K562 (cell line): ENCODE data around the gene C19orf67. TPM values are rescaled to one million over a fixed set of nuclear protein-coding genes. Genes with fewer than 3 reads are reported as not detected.

Source experiments
- BRCA1 ChIP-seq, 2 experiments: fragments of 450-650 bp in 1 of 2; sonication (generic) in 1 of 2; formaldehyde crosslinking in 1 of 2; IDR thresholded peaks; 2 replicates each; pipeline versions ENCODE4 v1.5.0 to v1.6.1; 2017 to 2020; ENCODE audit warnings: mild to moderate bottlenecking in 1 of 2, missing genetic modification reagents in 1 of 2
- NR2C1 ChIP-seq, 2 experiments: fragments of 450-650 bp; IDR thresholded peaks; 2 replicates each; pipeline ENCODE4 v1.6.1; 2017; ENCODE audit warnings: mild to moderate bottlenecking in 2 of 2, antibody characterized with exemption in 1 of 2, inconsistent platforms in 1 of 2, missing compliant biosample characterization in 1 of 2, missing genetic modification characterization in 1 of 2
- PHB ChIP-seq: fragments of 250-450 bp; sonication (Bioruptor Pico); IDR thresholded peaks from 2 replicates; pipeline ENCODE4 v1.5.0; 2021
- SMAD4 ChIP-seq: fragments of 250-450 bp; sonication (Bioruptor Pico); conservative IDR thresholded peaks from 2 replicates; pipeline ENCODE4 v1.8.0; 2021; ENCODE audit warnings: inconsistent platforms, mild to moderate bottlenecking, moderate library complexity
- YBX1 ChIP-seq: fragments of 450-650 bp; IDR thresholded peaks from 2 replicates; pipeline ENCODE4 v1.7.1; 2016; ENCODE audit warnings: mild to moderate bottlenecking
- ZNF668 ChIP-seq: fragments of 250-450 bp; sonication (Bioruptor Pico); IDR thresholded peaks from 2 replicates; pipeline ENCODE4 v1.8.0; 2022; ENCODE audit warnings: mild to moderate bottlenecking, inconsistent platforms
- ZNF766 ChIP-seq: fragments of 200-800 bp; sonication (Bioruptor generic); conservative IDR thresholded peaks from 2 replicates; pipeline ENCODE4 v1.6.1; 2016; ENCODE audit warnings: missing genetic modification characterization, missing compliant biosample characterization
- polyA plus RNA-seq, 8 experiments: library from polyadenylated mRNA; depleted of rRNA in 4 of 8; stranded (reverse) in 5 of 8; unstranded in 3 of 8; fragments of >200 nt; fragmentation: Nextera tagmentation in 2 of 8; fragmentation: Illumina TruSeq in 1 of 8; extraction: Ambion mirVana in 2 of 8; extraction: Trizol in 1 of 8; gene quantifications; 2 replicates each; pipeline versions ENCODE4 v1.2.1 to v1.2.3, GENCODE V29; 2011 to 2014; ENCODE audit warnings: inconsistent platforms in 1 of 8, missing spikeins in 1 of 8
- total RNA-seq, 7 experiments: library from RNA; depleted of rRNA in 6 of 7; stranded (reverse); fragments of >200 nt in 6 of 7; fragmentation: Illumina TruSeq in 2 of 7; extraction: Trizol in 2 of 7; gene quantifications; 2 replicates each; pipeline versions ENCODE4 v1.2.1 to v1.2.3, GENCODE V29; 2011 to 2021; ENCODE audit warnings: low replicate concordance in 1 of 7
- TF ChIP-seq, protein P1 (sequence below): sonication (generic); formaldehyde crosslinking; IDR thresholded peaks from 2 replicates; pipeline ENCODE4 v1.9.0; 2022; ENCODE audit warnings: mild to moderate bottlenecking, missing genetic modification reagents
- TF ChIP-seq, protein P2 (sequence below), 2 experiments: fragments of 450-650 bp; formaldehyde crosslinking in 1 of 2; IDR thresholded peaks; 2 replicates each; pipeline versions ENCODE4 v1.4.0 to v1.6.1; 2014 to 2020; ENCODE audit warnings: mild to moderate bottlenecking in 2 of 2, borderline replicate concordance in 1 of 2, low read depth in 1 of 2
- TF ChIP-seq, protein P3 (sequence below): fragments of 450-650 bp; conservative IDR thresholded peaks from 2 replicates; pipeline ENCODE4 v1.6.1; 2016; ENCODE audit warnings: missing genetic modification characterization, low read depth, mild to moderate bottlenecking, control low read depth, missing compliant biosample characterization
- TF ChIP-seq, protein P4 (sequence below): fragments of 450-650 bp; IDR thresholded peaks from 2 replicates; pipeline ENCODE4 v1.6.1; 2017; ENCODE audit warnings: antibody characterized with exemption, mild to moderate bottlenecking

C19orf67 gene
- total and polyA plus RNA-seq, 9 of the 15 experiments (the other 6 are each of a cell fraction or from before 2014, with no cell fraction given) = 0.29 to 1.8 (median 0.51) TPM; not detected in 3

DNA sequence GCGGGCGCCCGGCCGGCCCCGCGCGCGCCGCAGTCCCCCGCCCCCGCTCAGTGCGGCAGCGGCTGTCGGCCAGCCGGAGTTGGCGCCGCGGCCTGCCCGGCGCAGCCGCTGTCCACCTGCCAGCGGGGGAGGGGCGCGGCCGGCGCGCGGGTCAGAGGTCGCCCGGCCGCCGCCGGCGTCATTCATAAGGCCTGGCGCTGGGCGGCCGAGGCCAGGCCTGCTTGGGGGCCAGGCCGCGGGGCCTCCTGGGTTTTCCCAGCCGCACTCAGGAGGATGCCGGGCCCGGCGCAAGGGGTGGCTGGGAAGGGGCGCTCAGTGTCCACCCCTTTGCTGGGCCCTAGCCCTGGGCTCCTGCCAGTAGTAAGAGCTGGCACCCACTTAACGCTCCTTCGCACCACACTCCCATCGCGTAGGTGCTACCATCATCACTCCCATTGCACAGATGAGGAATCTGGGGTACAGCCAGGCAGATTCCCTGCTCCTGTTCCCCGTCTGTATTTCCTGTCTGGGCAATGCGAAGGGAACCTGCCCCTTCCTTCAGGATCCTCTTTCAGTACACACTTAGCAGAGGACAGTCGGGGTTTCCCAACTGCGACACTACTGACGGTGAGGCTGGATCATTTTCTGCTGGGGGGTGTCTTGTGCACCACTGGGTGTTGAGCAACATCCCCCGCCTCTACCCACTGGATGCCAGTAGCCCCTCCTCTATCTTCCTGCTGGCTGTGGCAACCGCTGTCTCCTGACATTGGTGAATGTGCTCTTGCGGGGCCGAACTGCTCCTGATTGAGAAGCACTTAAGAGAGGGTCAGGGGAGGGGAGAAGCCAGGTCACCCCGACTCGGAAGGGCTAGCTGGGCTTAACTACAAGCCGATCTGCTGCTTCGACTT is 32.8 kb upstream of the C19orf67 start (continued):
- TF ChIP-seq ZNF766 (CRISPR knock-in tag) (peak; percentile 72; the same call in 1 of the 2 replicates), PHB (CRISPR knock-in tag) (0 out of 2 replicates have a peak, but pooled peaks have one; percentile 53), YBX1 (no peak), SMAD4 (CRISPR knock-in tag) (peak; percentile 91), NR2C1 (IDR thresholded peaks at IDR 0.05) (peak; percentile 86), NR2C1 (tag; IDR thresholded peaks at IDR 0.05) (peak; percentile 91), BRCA1 (IDR thresholded peaks at IDR 0.05) (no peak), BRCA1 (CRISPR knock-in tag; IDR thresholded peaks at IDR 0.05) (no peak), ZNF668 (CRISPR knock-in tag) (no peak)
- TF ChIP-seq, protein P1, sequence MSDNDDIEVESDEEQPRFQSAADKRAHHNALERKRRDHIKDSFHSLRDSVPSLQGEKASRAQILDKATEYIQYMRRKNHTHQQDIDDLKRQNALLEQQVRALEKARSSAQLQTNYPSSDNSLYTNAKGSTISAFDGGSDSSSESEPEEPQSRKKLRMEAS (CRISPR knock-in tag) = peak; percentile 36; the same call in 1 of the 2 replicates
- TF ChIP-seq, protein P2, sequence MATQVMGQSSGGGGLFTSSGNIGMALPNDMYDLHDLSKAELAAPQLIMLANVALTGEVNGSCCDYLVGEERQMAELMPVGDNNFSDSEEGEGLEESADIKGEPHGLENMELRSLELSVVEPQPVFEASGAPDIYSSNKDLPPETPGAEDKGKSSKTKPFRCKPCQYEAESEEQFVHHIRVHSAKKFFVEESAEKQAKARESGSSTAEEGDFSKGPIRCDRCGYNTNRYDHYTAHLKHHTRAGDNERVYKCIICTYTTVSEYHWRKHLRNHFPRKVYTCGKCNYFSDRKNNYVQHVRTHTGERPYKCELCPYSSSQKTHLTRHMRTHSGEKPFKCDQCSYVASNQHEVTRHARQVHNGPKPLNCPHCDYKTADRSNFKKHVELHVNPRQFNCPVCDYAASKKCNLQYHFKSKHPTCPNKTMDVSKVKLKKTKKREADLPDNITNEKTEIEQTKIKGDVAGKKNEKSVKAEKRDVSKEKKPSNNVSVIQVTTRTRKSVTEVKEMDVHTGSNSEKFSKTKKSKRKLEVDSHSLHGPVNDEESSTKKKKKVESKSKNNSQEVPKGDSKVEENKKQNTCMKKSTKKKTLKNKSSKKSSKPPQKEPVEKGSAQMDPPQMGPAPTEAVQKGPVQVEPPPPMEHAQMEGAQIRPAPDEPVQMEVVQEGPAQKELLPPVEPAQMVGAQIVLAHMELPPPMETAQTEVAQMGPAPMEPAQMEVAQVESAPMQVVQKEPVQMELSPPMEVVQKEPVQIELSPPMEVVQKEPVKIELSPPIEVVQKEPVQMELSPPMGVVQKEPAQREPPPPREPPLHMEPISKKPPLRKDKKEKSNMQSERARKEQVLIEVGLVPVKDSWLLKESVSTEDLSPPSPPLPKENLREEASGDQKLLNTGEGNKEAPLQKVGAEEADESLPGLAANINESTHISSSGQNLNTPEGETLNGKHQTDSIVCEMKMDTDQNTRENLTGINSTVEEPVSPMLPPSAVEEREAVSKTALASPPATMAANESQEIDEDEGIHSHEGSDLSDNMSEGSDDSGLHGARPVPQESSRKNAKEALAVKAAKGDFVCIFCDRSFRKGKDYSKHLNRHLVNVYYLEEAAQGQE (IDR thresholded peaks at IDR 0.05; ENCODE audit: borderline replicate concordance) = no peak; the same call in 1 of the 2 replicates
- TF ChIP-seq, protein P2 (CRISPR knock-in tag; IDR thresholded peaks at IDR 0.05; ENCODE audit: low read depth) = peak; percentile 70
- TF ChIP-seq, protein P3, sequence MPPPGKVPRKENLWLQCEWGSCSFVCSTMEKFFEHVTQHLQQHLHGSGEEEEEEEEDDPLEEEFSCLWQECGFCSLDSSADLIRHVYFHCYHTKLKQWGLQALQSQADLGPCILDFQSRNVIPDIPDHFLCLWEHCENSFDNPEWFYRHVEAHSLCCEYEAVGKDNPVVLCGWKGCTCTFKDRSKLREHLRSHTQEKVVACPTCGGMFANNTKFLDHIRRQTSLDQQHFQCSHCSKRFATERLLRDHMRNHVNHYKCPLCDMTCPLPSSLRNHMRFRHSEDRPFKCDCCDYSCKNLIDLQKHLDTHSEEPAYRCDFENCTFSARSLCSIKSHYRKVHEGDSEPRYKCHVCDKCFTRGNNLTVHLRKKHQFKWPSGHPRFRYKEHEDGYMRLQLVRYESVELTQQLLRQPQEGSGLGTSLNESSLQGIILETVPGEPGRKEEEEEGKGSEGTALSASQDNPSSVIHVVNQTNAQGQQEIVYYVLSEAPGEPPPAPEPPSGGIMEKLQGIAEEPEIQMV = no peak
- TF ChIP-seq, protein P4, sequence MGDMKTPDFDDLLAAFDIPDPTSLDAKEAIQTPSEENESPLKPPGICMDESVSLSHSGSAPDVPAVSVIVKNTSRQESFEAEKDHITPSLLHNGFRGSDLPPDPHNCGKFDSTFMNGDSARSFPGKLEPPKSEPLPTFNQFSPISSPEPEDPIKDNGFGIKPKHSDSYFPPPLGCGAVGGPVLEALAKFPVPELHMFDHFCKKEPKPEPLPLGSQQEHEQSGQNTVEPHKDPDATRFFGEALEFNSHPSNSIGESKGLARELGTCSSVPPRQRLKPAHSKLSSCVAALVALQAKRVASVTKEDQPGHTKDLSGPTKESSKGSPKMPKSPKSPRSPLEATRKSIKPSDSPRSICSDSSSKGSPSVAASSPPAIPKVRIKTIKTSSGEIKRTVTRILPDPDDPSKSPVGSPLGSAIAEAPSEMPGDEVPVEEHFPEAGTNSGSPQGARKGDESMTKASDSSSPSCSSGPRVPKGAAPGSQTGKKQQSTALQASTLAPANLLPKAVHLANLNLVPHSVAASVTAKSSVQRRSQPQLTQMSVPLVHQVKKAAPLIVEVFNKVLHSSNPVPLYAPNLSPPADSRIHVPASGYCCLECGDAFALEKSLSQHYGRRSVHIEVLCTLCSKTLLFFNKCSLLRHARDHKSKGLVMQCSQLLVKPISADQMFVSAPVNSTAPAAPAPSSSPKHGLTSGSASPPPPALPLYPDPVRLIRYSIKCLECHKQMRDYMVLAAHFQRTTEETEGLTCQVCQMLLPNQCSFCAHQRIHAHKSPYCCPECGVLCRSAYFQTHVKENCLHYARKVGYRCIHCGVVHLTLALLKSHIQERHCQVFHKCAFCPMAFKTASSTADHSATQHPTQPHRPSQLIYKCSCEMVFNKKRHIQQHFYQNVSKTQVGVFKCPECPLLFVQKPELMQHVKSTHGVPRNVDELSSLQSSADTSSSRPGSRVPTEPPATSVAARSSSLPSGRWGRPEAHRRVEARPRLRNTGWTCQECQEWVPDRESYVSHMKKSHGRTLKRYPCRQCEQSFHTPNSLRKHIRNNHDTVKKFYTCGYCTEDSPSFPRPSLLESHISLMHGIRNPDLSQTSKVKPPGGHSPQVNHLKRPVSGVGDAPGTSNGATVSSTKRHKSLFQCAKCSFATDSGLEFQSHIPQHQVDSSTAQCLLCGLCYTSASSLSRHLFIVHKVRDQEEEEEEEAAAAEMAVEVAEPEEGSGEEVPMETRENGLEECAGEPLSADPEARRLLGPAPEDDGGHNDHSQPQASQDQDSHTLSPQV = peak; percentile 87
